ENCODE data around the gene ARHGEF39.

- no peak for TF ChIP-seq CTCF (IDR thresholded peaks at IDR 0.05; ENCODE audit: insufficient read depth, low read length)
- TF ChIP-seq GABPA (IDR thresholded peaks at IDR 0.05; ENCODE audit: low read depth): no peak
- TF ChIP-seq POLR2AphosphoS5 (IDR thresholded peaks at IDR 0.05; ENCODE audit: low read depth): no peak
- TF ChIP-seq REST (IDR thresholded peaks at IDR 0.05; ENCODE audit: insufficient replicate concordance, low read depth): no peak
- TF ChIP-seq SPI1 (IDR thresholded peaks at IDR 0.05; ENCODE audit: borderline replicate concordance, low read depth): peak; percentile 82
Observed at GRCh38 chr9:35649431-35650340, 15.3 kb downstream of the ARHGEF39 start.
